Activated naive CD8-positive, alpha-beta T cell treated with anti-CD3 and anti-CD28 coated beads, Interleukin-2, amount 50 U/mL, for 24 hours (primary cell): Measurements from ENCODE around the gene IFNAR1.

Experiments used
- ATAC-seq: fragments of 150-1000 bp; cut with Tn5 transposase; one replicate; pipeline ENCODE4 v1.10.0; 2021
- DNase-seq: peaks from one replicate; pipeline ENCODE4 v3.0.0; 2021
- H3K27ac Mint-ChIP-seq: one replicate; pipeline ENCODE4 v1.8.0; 2021; ENCODE audit warnings: mild to moderate bottlenecking, mixed read lengths
- H3K27me3 Mint-ChIP-seq: one replicate; pipeline ENCODE4 v1.8.0; 2021; ENCODE audit warnings: mixed read lengths
- H3K36me3 Mint-ChIP-seq: one replicate; pipeline ENCODE4 v1.8.0; 2021; ENCODE audit warnings: low read depth, mixed read lengths
- H3K4me1 Mint-ChIP-seq: one replicate; pipeline ENCODE4 v1.8.0; 2021; ENCODE audit warnings: mixed read lengths
- H3K4me3 Mint-ChIP-seq: one replicate; pipeline ENCODE4 v1.8.0; 2021; ENCODE audit warnings: mild to moderate bottlenecking, moderate library complexity, mixed read lengths
- H3K9me3 Mint-ChIP-seq: one replicate; pipeline ENCODE4 v1.8.0; 2021; ENCODE audit warnings: mixed read lengths

The IFNAR1 gene

DNA sequence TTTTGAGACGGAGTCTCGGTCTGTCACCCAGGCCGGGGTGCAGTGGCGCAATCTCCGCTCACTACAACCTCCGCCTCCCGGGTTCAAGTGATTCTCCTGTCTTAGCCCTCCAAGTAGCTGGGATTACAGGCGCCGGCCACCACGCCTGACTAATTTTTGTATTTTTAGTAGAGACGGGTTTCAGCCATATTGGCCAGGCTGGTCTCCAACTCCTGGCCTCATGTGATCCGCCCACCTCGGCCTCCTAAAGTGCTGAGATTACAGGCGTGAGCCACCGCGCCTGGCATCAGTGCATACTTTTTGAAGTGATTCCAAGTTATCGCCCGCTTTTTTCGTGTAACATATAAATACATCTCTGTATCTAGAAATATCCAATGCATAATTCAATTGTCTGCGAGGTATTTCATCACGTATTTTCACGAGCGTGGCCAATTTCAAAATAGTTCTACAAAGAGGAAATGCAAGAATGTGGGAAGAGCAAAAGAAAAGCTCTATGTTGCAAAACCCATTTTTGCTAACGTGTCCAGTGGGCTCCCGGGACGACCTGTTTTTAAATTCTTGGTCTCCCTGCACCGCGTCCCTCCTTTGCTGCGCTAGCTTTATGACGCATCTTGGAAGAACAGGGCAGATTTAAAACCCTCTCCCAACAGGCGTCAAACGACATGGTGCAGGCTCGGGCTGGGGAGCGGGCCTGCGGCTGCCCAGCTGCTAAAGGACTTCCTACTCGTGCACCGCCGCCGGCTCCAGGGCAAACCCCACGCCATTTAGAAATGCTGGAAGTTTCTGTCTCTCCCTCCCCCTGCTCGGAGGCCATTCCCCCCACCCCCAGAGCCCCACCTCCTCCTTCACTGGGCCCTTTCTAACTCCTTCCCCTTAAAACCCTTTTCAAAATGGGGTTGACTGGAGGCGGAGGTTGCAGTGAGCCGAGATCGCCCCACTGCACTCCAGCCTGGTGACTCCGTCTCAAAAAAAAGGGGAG, 77.5 kb downstream of the IFNAR1 start:
- ATAC-seq = no peak
- Mint-ChIP-seq H3K9me3 (no peaks in the 10 kb centered on the region), H3K4me3 (peak overlapping the region; percentile 38), H3K4me1 (peaks cover 51% of the 10 kb centered on the region), H3K36me3 (peaks cover 3% of the 10 kb centered on the region), H3K27ac (no peak overlapping the region), H3K27me3 (peaks cover 17% of the 10 kb centered on the region)
- DNase-seq = no peak

DNA sequence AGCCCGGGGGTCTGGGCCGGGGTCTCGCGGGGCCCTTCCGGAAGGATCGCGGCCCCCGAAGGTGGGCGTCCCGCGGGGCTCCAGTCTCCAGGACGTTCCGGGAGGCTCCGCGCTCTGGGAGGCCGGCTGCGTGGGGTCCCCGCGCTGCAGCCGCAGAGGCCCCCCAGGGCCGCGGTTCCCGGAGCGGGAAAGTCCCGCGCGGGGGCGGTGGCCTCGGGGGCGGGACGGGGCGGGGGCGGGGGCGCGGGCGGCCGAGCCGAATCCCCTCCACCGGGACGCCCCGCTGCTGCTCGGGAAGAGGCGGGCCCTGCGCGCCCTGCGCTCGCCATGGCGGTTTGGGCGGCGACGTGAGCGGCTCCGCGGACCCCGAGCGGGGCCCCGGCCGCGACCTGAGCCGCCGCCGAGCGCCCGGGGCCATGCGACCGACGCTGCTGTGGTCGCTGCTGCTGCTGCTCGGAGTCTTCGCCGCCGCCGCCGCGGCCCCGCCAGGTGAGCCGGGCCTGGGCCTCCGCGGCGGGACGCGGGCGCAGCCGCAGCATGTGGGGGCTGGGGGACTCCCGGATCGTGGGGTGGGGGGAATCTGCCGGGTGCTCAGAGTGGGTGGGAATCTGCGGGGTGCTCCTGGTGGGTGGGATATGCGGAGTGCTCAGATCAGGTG, 78.5 kb downstream of the IFNAR1 start, which contains the start of gene IFNGR2:
IFNGR2 (plus strand) TSS at position 286 of the 658 bp plus-strand sequence; CDS start at position 417, 131 bp downstream.
- H3K4me3 Mint-ChIP-seq = peak within 1 kb of the TSS; percentile 82
- H3K27ac Mint-ChIP-seq = peak within 1 kb of the TSS; percentile 75
- ATAC-seq = peak; percentile 17
- peaks cover 3% of the 10 kb centered on the region for H3K36me3 Mint-ChIP-seq
- H3K4me1 Mint-ChIP-seq = peaks cover 52% of the 10 kb centered on the region
- peak; percentile 34 for DNase-seq
- H3K9me3 Mint-ChIP-seq = no peaks in the 10 kb centered on the region
- peaks cover 14% of the 10 kb centered on the region for H3K27me3 Mint-ChIP-seq

DNA sequence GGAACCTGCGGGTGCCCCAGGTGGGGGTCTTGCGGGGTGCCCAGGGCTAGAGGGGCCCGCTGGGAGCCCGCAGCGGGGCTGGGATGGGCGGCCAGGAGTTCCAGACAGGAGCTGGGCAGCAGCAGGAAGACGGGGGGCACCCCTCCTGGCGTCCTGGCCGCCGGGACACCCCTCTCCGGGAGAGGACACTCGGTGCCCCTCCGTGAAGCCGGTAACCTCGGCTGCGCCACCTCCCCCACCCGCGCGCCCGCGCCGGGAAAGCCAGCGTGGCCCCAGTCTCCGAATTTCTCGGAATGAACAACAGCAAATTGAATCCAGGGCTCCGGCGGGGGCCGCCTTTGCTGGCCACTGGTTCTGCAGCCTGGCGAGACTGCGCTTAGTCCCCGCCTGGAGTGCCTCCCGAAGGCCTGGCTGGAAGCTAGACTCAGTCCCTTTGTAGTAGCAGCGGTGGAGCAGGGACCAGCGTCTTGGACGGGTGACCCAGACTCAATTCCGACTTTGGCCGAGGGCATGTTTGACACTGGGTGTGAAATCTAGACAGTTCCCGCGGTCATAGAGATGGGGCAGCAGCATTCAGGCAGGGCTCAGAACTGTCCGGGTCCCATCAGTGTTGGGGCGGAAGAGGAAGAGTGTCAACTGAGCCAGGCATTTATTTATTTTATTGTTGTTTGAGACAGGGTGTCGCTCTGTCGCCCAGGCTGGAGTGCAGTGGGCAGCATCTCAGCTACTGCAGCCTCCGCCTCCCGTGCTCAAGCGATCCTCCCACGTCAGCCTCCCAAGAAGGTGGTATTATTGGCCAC, 79.2 kb downstream of the IFNAR1 start:
- Mint-ChIP-seq H3K27me3 (peaks cover 14% of the 10 kb centered on the region), H3K36me3 (peaks cover 3% of the 10 kb centered on the region), H3K9me3 (no peaks in the 10 kb centered on the region), H3K4me1 (peaks cover 56% of the 10 kb centered on the region), H3K27ac (peak overlapping the region; percentile 75), H3K4me3 (peak overlapping the region; percentile 82)
- no peak for ATAC-seq
- peak; percentile 37 for DNase-seq

DNA sequence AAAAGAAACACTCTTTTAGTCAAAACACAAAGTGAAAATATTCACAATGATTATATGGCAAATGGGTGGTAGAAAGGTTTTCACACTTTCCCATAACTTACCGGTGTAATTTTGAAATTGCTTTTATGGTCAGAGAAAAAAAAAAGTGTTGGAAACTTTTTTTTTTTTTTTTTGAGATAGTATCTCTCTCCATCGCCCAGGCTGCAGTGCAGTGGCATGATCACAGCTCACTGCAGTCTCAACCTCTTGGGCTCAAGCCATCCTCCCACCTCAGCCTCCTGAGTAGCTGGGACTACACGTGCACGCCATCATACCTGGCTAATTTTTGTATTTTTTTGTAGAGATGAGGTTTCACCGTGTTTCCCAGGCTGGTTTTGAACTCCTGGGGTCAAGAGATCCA, 81.7 kb downstream of the IFNAR1 start:
- peak overlapping the region; percentile 6 for H3K4me3 Mint-ChIP-seq
- H3K27ac Mint-ChIP-seq = peak overlapping the region; percentile 52
- no peak for DNase-seq
- H3K9me3 Mint-ChIP-seq = no peaks in the 10 kb centered on the region
- peak; percentile 30 for ATAC-seq
- H3K4me1 Mint-ChIP-seq = peaks cover 56% of the 10 kb centered on the region
- peaks cover 7% of the 10 kb centered on the region for H3K27me3 Mint-ChIP-seq
- H3K36me3 Mint-ChIP-seq = peaks cover 3% of the 10 kb centered on the region
